HG03432 (cell line): Measurements from ENCODE around the gene NFAT5.

Source experiments
- ATAC-seq: cut with Tn5 transposase; IDR thresholded peaks from one replicate; pipeline ENCODE4 v1.9.1; 2021; ENCODE audit warnings: mild to moderate bottlenecking, moderate library complexity; ENCODE audit not compliant: unreplicated experiment

NFAT5 gene

GRCh38 chr16:69701452-69701851, 135.7 kb downstream of the NFAT5 start:
- ATAC-seq = no peak

GRCh38 chr16:69701866-69702265, 136.1 kb downstream of the NFAT5 start:
- no peak for ATAC-seq

GRCh38 chr16:69703638-69704037, 137.9 kb downstream of the NFAT5 start:
- no peak for ATAC-seq

- ATAC-seq = no peak
Measured at GRCh38 chr16:69706256-69706974, 140.6 kb downstream of the NFAT5 start.

DNA sequence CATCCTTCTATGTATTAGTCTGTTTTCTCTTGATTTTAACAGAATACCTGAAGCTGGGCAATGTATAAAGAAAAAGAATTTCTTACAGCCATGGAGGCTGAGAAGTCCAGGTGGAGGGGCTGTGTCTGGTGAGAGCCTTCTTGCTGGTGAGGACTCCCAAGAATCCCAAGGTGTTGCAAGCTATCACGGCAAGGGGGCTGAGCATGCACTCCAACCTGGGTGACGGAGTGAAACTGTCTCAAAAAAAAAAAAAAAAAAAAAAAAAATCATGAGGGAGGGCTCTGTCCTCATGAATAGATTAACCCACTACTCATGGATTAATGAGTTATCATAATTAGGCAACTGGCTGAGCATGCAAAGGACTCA, 141.2 kb downstream of the NFAT5 start:
- no peak for ATAC-seq

GRCh38 chr16:69707920-69708683, 142.3 kb downstream of the NFAT5 start:
- ATAC-seq = no peak

DNA sequence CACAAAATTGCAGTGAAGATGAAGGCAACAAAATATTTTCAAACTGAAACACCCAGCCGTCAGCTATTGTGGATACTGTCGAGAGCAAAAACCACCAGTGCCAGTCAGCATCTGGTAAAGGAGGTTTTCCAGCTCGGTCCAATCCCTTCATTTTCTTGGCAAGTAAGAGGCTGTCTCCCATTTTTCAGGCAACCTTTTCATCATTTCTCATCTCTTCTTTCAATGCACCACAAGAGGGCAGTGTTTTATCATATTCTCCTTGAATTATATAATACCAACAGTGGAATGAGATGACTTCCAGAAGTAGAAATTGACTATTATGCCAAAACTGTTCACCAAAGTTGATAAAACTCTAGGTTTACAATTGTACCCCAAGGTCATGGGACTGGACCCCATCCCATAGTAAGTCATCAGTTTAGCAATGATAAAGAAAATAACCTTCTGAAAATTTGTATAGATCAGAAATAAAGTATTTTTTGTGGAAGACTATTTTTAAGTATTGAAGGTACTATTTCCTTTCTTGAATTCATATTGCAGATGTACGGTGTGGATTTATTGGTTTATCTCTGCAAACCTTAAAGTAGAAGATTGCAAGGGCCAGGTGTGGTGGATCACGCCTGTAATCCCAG, 143.8 kb downstream of the NFAT5 start:
- no peak for ATAC-seq

- no peak for ATAC-seq
Measured at GRCh38 chr16:69711115-69711740, 145.5 kb downstream of the NFAT5 start.

DNA sequence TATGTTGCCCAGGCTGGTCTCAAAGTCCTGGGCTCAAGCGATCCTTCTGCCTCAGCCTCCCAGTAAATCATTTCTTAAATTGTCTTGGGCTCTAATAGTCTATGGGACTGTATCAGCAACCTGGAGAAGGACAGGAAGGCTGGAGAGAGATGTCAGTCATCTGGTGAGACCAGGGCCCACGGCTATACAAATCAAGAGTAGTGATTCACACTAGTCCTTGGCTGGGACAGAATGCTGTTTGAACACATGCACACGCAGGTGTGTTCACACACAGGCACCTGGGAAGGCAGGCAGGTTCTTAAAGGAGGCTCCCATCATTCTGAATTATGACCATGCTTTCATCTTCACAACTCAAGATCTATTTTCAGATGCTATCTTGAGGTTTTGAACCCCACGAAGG, 146.5 kb downstream of the NFAT5 start:
- no peak for ATAC-seq

DNA sequence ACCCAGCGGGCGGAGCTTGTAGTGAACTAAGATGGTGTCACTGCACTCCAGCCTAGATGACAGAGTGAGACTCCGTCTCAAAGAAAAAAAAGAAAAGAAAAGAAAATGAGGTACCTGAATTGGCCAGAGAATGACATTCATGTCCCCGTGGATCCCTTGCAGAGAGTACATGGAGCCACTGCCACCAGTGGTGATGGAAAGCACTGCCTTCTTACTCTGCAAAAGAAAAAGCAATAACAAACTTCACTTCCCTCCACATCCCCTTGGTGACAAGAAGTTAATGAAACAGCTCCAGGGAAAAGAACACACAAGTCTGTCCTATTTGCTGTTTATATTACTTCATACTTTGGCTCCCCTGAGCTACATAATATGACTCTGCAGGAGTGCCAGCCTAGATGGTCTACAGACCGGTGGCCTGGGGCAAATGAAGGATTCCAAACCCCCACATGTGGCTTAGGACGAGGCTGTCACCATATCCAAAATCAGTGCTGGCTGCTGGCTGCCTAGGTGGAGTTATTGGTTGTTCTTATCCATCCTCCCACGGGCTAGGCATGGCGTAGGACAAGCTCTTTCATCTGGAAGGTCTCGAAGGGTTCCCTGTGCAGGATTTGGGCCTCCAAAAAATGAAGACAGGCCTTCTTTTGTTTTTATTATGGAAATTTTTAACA, 147.3 kb downstream of the NFAT5 start:
- no peak for ATAC-seq

DNA sequence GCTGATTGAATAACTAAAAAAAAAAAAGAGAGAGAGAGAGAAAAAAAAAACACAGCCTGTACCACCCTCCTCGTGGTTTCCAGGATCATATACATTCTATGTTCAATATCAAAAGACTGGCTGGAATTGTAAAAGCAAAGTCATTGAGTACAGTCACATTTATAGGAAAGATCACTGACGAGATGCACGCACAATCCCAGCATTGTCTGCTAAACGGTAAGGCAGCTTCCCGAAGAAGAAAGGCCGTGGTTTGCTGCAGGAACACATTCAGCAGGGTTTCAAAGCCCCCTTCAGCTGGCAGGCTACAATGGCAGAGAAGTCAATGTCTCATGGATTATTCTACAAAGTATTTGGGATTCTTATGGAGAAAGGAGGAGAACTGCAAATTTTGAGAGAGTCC, 151.3 kb downstream of the NFAT5 start:
- no peak for ATAC-seq

DNA sequence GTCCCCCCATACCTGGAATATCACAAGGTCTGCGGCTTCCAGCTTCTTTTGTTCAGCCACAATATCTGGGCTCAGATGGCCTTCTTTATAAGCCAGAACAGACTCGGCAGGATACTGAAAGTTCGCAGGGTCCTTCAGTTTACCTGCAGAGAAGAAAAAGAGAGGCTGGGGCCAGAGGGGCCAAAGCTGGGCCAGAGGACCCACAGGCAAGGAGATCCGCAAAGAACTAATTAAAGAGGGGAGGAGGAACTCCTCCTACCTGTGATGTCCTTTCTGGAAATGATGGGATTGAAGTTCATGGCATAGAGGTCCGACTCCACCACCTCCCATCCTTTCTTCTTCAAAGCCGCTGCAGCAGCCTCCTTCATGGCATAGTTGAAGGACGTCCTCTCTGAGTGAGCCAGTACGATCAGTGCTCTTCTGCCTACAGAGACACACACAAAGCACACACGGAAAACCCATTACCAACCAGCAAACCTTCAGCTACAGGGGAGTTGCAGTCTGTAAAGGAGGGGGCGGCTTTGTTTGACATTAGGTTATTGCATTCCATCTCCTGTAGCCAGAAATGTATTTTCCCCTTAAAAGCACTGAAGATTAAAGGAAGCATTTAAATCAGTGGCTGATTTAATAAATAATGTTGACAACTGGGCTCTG, 152.5 kb downstream of the NFAT5 start:
- ATAC-seq = no peak

- ATAC-seq = no peak
Measured at GRCh38 chr16:69720822-69721430, 155.2 kb downstream of the NFAT5 start.

- ATAC-seq = no peak
Measured at GRCh38 chr16:69721441-69721957, 155.7 kb downstream of the NFAT5 start.

GRCh38 chr16:69724414-69724873, 158.7 kb downstream of the NFAT5 start:
- no peak for ATAC-seq

DNA sequence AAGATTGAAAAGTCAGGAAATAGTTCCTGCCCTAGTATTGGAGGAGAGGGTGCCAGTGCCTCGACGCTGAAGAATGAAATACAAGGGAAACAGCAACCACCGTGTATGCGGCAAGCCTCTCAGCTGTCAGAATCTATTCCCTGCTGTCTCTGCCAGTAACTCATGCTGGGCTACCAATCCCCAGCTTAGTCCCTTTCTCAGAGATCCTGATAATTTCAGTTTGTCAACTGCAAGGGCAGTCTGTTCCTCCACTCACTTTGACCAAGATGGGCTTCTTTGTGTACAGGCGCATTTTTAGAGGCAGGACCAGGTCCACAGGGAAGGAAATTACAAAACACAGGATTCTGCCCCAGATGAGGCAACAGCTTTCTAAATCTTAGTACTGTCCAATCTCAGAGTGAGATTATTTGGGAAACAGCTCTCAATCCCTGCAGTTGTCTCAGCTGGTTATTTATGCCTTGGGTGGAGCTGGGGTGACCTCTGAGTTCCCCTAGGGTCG, 159.3 kb downstream of the NFAT5 start:
- ATAC-seq = no peak

DNA sequence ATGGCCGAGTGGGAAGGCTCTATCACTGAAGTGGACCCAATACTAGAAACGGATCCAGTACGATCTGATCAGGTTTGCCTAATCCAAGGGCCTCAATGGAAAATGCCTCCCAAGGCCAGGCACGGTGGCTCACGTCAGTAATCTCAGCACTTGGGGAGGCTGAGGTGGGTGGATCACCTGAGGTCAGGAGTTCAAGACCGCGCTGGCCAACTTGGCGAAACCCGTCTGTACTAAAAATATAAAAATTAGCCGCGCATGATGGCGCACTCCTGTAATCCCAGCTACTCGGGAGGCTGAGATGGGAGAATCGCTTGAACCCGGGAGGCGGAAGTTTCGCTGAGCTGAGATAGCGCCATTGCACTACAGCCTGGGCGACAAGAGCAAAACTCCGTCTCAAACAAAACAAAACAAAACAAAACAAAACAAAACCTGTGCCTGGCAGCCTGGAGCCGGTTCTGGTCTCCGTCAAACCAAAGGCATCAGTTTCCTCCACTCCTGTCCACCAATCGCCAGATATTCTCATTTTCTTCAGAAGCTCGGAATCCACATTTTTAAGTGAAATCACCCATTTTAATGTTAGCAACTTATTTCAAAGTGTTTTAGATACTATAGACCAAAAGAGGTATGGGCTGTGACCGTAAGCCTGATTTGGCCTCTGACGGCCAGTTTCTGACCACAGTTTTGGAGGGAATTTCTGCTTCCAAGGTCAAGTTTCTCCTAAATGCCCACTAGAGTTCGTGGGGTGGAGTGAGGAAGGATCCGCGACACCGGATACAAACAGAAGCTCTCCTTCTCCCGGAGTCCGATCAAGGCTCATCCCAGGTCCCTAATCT, 159.9 kb downstream of the NFAT5 start:
- no peak for ATAC-seq

DNA sequence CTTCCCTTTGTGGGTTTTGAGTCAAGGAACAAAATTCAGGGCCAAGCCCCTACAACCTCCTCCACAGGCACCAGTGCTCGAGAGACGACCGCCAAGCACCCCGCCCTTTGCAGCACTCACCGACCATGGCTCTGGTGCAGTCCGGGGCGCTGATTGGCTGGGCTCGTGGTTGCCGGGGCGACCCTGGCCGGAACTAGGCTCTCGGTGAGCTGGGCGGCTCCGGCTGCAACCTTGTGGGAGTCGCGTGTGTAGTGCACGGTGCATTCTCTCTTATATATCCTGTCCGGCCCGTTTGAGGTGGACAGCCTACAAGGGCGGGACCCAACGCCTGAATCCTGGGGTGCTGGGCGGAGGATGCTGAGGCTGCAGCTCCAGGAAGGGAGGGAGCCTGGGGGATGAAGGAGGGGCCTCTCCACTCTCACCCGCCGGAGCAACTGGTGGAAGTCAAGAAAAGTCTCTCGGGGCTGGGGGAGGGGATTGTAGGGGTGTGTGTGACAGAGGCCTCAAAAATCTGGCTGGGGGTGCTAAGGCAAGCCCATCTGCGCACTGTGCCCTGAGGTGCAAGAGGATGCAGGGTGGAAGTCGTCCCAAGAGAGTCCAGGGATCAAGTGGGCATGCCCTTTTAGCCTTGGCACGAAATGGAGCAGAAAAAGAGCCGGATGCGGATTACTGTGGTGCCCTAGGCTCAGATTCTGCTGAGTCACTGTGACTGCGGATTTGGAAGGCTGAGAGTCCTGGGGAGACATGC, 160.7 kb downstream of the NFAT5 start, which contains the start of gene NQO1:
Gene NQO1 (minus strand): TSS at position 248 of the 748 bp plus-strand sequence. CDS start 121 bp downstream, at position 127.
- peak; percentile 99 for ATAC-seq
